ENCODE measurements around the gene MALT1. TPM values are rescaled to one million over a fixed set of nuclear protein-coding genes. Genes with fewer than 3 reads are reported as not detected.

MALT1 gene
- total and polyA plus RNA-seq, 5 donors, result 4.7 to 11.1 (median 9.7) TPM

DNA sequence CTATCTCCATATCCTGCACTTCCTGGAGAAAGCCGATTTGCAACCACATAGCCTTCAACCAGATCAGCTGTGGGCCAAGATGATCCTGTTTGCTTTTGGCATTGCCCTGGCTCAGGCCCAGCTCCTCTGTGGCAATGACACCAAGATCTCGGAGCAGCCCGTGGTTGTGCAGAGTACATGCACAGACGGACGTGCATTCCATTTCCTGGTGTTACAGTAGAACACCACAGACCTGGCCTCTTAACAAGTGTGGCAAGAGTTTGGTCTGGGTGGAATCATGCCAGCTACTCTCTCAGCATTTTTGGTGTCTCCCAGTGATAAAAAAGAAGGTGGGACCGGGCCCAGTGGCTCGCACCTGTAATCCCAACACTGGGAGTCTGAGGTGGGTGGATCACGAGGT, 20.0 kb downstream of the MALT1 start:
- DNase-seq (no peak), ATAC-seq (no peak)
- Histone ChIP-seq H3K4me3 (ENCODE audit: low read length) (no peak overlapping the region), H3K27me3 (ENCODE audit: control insufficient read depth, insufficient read depth) (no peaks in the 10 kb centered on the region), H3K9me3 (ENCODE audit: control insufficient read depth, low read length) (no peaks in the 10 kb centered on the region), H3K27ac (ENCODE audit: low read length) (no peak overlapping the region), H3K4me1 (ENCODE audit: control insufficient read depth, insufficient read depth, low read length) (peaks cover 6% of the 10 kb centered on the region)
- intact Hi-C loops (cut with DNase I), result no loop called here
- 86% methylated on average over 8 of the region's 8 CpGs for WGBS

DNA sequence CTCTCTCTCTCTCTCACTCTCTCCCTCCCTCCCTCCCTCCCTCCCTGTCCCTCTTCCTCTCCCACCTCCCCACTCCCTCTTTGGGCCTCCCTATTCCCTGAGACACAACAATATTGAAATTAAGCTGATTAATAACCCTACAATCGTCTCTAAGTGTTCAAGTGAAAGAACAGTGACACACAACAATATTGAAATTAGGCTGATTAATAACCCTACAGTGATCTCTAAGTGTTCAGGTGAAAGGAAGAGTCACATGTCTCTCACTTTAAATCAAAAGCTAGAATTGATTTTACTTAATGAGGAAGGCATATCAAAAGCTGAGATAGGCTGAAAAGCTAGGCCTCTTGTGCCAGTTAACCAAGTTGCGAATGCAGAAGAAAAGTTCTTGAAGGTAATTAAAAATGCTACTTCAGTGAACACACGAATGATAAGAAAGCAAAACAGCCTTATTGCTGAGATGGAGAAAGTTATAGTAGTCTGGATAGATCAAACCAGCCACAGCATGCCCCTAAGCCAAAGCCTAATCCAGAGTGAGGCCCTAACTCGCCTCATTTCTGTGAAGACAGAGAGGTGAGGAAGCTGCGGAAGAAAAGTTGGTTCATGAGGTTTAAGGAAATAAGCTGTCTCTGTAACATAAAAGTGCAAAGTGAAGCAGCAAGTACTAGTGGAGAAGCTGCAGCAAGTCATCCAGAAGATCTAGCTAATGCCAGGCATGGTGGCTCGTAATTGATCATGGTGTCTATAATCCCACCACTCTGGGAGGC, 21.3 kb downstream of the MALT1 start:
- no peak overlapping the region for H3K4me3 ChIP-seq (ENCODE audit: low read length)
- peaks cover 6% of the 10 kb centered on the region for H3K4me1 ChIP-seq (ENCODE audit: control insufficient read depth, insufficient read depth, low read length)
- H3K27ac ChIP-seq (ENCODE audit: low read length), result no peak overlapping the region
- intact Hi-C loops (cut with DNase I), result no loop called here
- H3K27me3 ChIP-seq (ENCODE audit: control insufficient read depth, insufficient read depth), result no peaks in the 10 kb centered on the region
- no peaks in the 10 kb centered on the region for H3K9me3 ChIP-seq (ENCODE audit: control insufficient read depth, low read length)
- ATAC-seq (no peak), DNase-seq (no peak)
- WGBS, result 95% methylated on average over 6 of the region's 6 CpGs

DNA sequence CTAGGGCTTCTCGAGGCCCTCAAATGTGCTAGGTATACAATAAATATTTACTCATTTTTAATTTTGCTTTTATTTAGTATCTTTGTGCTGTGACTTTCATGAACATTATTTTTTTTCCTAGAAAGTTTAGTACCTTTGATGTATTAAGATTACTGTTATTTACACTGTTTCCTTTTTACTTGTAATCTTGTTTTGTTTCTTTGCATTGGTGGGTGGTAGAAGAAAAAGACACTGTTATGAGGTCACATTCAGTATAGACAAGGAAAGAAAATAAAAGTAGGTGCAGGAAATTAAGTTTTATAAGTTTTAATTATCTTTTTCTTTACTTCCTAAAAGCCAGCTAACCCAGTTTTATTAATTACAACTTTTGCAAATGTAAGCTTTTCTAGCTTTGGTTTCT, 23.0 kb downstream of the MALT1 start:
- DNase-seq (no peak), ATAC-seq (no peak)
- intact Hi-C loops (cut with DNase I), result no loop called here
- peaks cover 6% of the 10 kb centered on the region for H3K4me1 ChIP-seq (ENCODE audit: control insufficient read depth, insufficient read depth, low read length)
- H3K9me3 ChIP-seq (ENCODE audit: control insufficient read depth, low read length), result no peaks in the 10 kb centered on the region
- no peaks in the 10 kb centered on the region for H3K27me3 ChIP-seq (ENCODE audit: control insufficient read depth, insufficient read depth)
- 79% methylated on average over 1 of the region's 1 CpG for WGBS
- H3K4me3 ChIP-seq (ENCODE audit: low read length), result no peak overlapping the region
- H3K27ac ChIP-seq (ENCODE audit: low read length), result no peak overlapping the region

DNA sequence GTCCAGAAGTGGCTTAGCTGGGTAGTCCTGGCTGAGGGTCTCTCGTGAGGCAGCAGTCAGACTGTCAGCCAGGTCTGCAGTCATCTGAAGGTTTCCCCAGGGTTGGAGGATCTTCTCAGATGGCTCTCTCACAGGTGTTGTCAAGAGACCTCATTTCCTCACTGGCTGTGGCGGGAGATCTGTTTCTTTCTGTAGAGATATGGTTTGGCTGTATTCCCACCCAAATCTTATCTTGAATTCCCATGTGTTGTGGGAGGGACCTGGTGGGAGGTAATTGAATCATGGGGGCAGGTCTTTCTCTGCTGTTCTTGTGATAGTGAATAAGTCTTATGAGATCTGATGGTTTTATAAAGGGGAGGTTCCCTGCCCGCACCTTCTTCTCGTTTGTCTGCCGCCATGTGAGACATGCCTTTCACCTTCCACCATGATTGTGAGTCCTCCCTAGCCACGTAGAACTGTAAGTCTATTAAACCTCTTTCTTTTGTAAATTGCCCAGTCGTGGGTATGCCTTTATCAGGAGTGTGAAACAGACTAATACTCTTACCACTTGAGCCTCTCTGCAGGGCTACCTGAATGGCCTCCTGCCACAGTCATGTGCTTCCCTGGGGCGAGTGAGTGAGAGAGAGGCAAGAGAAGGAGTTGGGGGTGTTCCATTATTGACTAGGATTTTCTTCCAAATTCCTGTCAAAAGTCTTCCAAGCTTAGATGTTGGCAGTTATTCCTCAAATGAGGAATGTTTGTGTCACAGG, 23.6 kb downstream of the MALT1 start:
- H3K9me3 ChIP-seq (ENCODE audit: control insufficient read depth, low read length), result no peaks in the 10 kb centered on the region
- H3K27ac ChIP-seq (ENCODE audit: low read length), result no peak overlapping the region
- peaks cover 6% of the 10 kb centered on the region for H3K4me1 ChIP-seq (ENCODE audit: control insufficient read depth, insufficient read depth, low read length)
- intact Hi-C loops (cut with DNase I), result no loop called here
- no peak overlapping the region for H3K4me3 ChIP-seq (ENCODE audit: low read length)
- peak in 1 of 2 donors; percentile 19 for ATAC-seq
- no peak for DNase-seq
- WGBS, result 70% methylated on average over 8 of the region's 8 CpGs
- H3K27me3 ChIP-seq (ENCODE audit: control insufficient read depth, insufficient read depth), result no peaks in the 10 kb centered on the region

DNA sequence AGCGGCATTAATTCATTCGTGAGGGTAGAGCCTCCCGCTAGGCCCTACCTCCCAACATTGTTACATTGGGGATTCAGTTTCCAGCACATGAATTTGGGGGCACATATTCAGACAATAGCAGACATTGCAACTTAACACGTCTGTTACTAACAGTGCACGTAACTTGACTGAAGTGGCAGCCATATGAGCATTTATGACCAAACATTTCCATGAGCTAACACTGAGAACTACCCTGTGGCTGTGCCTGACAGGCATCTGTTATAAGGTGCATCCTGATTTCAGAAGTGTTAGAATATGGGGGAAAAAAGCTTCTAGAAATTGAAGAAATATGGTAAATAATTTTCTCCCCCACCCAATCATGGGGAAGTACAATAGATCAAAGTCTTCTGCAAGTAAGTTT, 24.5 kb downstream of the MALT1 start:
- 99% methylated on average over 5 of the region's 5 CpGs for WGBS
- H3K4me3 ChIP-seq (ENCODE audit: low read length), result no peak overlapping the region
- ATAC-seq, result no peak

DNA sequence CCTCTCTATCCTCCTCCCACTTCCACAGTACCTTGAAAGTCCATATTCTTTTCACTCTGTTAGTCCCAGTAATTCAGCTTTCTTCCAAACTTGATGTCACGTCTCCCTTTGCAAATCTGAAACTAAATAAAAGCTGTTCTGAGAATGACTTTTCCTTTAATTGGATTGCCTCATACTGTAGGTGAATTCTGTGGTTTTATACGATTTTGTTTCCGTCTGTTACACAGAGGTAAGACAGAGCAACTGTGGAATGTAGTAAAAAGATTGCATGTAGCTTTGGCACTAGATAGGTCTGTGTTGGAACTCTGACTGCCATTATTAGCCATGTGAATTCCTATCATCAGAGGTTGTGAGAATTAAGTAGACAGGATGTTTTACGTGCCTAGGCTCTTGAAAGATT, 25.9 kb downstream of the MALT1 start:
- intact Hi-C loops (cut with DNase I), result no loop called here
- H3K27ac ChIP-seq (ENCODE audit: low read length), result no peak overlapping the region
- no peak for ATAC-seq

More for the DNA sequence above, 24.5 kb downstream of the MALT1 start:
- intact Hi-C loops (cut with DNase I), result no loop called here
- Histone ChIP-seq H3K4me1 (ENCODE audit: control insufficient read depth, insufficient read depth, low read length) (peaks cover 6% of the 10 kb centered on the region), H3K27me3 (ENCODE audit: control insufficient read depth, insufficient read depth) (no peaks in the 10 kb centered on the region), H3K27ac (ENCODE audit: low read length) (no peak overlapping the region), H3K9me3 (ENCODE audit: control insufficient read depth, low read length) (no peaks in the 10 kb centered on the region)
- DNase-seq, result no peak

DNA sequence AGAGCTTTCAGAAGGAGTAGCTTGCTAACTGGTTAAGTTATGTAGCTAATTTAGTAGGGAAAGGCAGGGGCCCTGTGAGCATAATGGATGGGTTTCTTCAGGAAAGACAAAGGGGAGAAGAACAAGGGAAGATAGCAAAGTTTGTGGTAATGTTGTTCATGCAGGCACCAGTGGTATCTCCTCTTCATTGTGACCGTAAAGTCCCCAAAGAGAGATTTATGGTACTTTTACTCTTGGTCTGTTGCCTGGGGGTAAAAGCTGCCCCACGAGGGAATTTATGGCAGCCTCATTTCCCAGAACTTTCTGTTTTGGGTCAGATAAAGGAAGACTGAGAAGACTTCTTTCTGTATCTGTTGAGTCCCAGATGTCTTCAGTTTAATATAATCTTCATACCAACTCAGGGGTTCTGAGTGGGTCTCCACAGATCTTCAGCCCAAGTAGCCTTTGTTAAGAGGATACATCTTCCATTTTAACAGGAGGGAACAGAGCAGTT, 27.5 kb downstream of the MALT1 start:
- DNase-seq (no peak), ATAC-seq (no peak)
- H3K27ac ChIP-seq (ENCODE audit: low read length), result no peak overlapping the region
- no peak overlapping the region for H3K4me3 ChIP-seq (ENCODE audit: low read length)
- H3K4me1 ChIP-seq (ENCODE audit: control insufficient read depth, insufficient read depth, low read length), result peaks cover 6% of the 10 kb centered on the region
- H3K9me3 ChIP-seq (ENCODE audit: control insufficient read depth, low read length), result no peaks in the 10 kb centered on the region
- intact Hi-C loops (cut with DNase I), result no loop called here
- 78% methylated on average over 2 of the region's 2 CpGs for WGBS
- no peaks in the 10 kb centered on the region for H3K27me3 ChIP-seq (ENCODE audit: control insufficient read depth, insufficient read depth)

More for the DNA sequence above, 25.9 kb downstream of the MALT1 start:
- WGBS, result 88% methylated on average over 4 of the region's 4 CpGs
- no peak overlapping the region for H3K4me3 ChIP-seq (ENCODE audit: low read length)
- peaks cover 6% of the 10 kb centered on the region for H3K4me1 ChIP-seq (ENCODE audit: control insufficient read depth, insufficient read depth, low read length)
- H3K27me3 ChIP-seq (ENCODE audit: control insufficient read depth, insufficient read depth), result no peaks in the 10 kb centered on the region
- DNase-seq, result no peak
- no peaks in the 10 kb centered on the region for H3K9me3 ChIP-seq (ENCODE audit: control insufficient read depth, low read length)

DNA sequence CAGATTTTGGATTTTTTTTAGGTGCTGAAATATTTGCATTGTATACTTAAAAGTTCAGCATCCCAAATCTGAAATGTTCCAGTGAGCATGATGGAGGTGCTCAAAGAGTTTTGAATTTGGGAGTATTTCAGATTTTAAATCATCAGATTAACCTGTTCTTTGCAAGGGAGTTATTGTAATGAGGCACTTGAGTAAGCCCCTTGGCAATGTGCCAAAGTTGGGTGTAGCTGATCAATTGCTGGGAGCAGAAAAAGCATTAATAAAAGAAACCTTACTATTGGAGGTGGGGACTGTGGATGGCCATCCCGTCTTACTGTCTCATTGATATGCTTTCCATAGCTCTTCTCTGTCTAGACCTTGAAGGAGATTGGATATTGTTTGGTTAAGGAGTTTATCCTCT, 28.3 kb downstream of the MALT1 start:
- 94% methylated on average over 1 of the region's 1 CpG for WGBS
- Histone ChIP-seq H3K9me3 (ENCODE audit: control insufficient read depth, low read length) (no peaks in the 10 kb centered on the region), H3K27me3 (ENCODE audit: control insufficient read depth, insufficient read depth) (no peaks in the 10 kb centered on the region), H3K4me1 (ENCODE audit: control insufficient read depth, insufficient read depth, low read length) (peaks cover 6% of the 10 kb centered on the region), H3K4me3 (ENCODE audit: low read length) (no peak overlapping the region), H3K27ac (ENCODE audit: low read length) (no peak overlapping the region)
- ATAC-seq (no peak), DNase-seq (no peak)
- intact Hi-C loops (cut with DNase I), result no loop called here

DNA sequence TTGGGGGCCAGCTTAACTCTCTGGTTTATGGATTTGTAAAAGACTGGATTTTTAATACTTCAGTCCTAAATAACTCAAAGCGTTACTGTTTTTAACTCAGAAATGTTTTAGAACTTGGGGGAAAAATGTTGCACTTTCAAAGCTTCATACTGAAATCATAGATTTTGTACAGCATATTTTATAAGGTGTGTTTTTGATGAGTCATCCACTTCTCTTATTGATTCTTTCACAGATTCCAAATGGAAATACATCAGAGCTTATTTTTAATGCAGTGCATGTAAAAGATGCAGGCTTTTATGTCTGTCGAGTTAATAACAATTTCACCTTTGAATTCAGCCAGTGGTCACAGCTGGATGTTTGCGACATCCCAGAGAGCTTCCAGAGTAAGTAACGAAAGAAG, 28.9 kb downstream of the MALT1 start:
- Histone ChIP-seq H3K27ac (ENCODE audit: low read length) (no peak overlapping the region), H3K4me3 (ENCODE audit: low read length) (no peak overlapping the region), H3K4me1 (ENCODE audit: control insufficient read depth, insufficient read depth, low read length) (no peaks in the 10 kb centered on the region), H3K27me3 (ENCODE audit: control insufficient read depth, insufficient read depth) (no peaks in the 10 kb centered on the region), H3K9me3 (ENCODE audit: control insufficient read depth, low read length) (no peaks in the 10 kb centered on the region)
- ATAC-seq, result no peak
- intact Hi-C loops (cut with DNase I), result no loop called here
- DNase-seq, result no peak
- WGBS, result 94% methylated on average over 4 of the region's 4 CpGs

DNA sequence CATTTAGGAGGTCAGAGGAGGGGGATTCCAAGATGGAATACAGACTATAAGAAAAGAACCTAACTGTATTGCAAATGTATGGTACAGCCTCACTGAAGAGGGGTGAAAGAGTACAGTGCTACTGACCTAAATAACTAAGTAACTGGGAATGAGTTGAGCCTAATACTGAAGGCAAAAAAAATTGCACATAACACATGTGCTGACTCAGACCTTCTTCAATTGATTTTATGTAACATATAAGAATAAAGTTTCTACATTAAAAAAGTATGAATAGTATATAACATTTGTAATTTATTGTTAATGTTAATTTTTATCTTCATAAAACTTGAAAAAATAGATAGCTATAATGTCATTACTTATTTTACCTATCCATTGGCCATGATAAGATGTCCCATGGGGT, 41.7 kb downstream of the MALT1 start:
- intact Hi-C loops (cut with DNase I), result no loop called here
- ATAC-seq (no peak), DNase-seq (no peak)
- Histone ChIP-seq H3K4me3 (ENCODE audit: low read length) (no peak overlapping the region), H3K4me1 (ENCODE audit: control insufficient read depth, insufficient read depth, low read length) (no peaks in the 10 kb centered on the region), H3K27me3 (ENCODE audit: control insufficient read depth, insufficient read depth) (no peaks in the 10 kb centered on the region), H3K27ac (ENCODE audit: low read length) (no peak overlapping the region), H3K9me3 (ENCODE audit: control insufficient read depth, low read length) (no peaks in the 10 kb centered on the region)

DNA sequence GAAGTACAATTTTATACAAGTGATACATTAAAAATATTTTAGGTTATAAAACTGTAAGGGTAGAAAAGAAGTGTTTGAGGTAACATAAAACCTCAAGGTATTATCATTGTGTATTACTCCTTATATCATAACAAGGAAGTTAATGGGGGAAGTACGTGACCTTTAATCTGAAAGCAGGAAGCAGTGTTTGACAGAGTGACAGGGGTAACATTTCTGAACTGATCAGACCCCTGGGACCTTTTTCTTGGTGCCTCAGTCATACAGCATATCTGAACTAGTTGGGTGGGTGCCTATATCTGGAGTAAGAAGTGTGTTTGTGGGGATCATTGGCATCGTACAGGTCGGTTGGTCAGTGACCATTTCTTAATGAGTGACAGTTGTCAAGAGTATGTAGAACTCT, 43.0 kb downstream of the MALT1 start:
- no peak for DNase-seq
- Histone ChIP-seq H3K9me3 (ENCODE audit: control insufficient read depth, low read length) (no peaks in the 10 kb centered on the region), H3K4me1 (ENCODE audit: control insufficient read depth, insufficient read depth, low read length) (no peaks in the 10 kb centered on the region), H3K27me3 (ENCODE audit: control insufficient read depth, insufficient read depth) (no peaks in the 10 kb centered on the region), H3K27ac (ENCODE audit: low read length) (no peak overlapping the region), H3K4me3 (ENCODE audit: low read length) (no peak overlapping the region)
- ATAC-seq, result no peak
- whole genome bisulfite sequencing, result 88% methylated on average over 3 of the region's 3 CpGs
- intact Hi-C loops (cut with DNase I), result no loop called here

Measured in right cardiac atrium (tissue), 5 donors.